Measurements from ENCODE around the gene ARID3C. TPM values are rescaled to one million over a fixed set of nuclear protein-coding genes. Genes with fewer than 3 reads are reported as not detected.
A peak's percentile ranks its signal among the peaks of the same experiment; 100 is the strongest.

ARID3C gene
- total and polyA plus RNA-seq, 11 donors: 0.20 TPM; not detected in 10

GRCh38 chr9:34580358-34580757 lies 48.5 kb downstream of the ARID3C start:
- 72 to 89% (median 81%) methylated on average over 8 of the region's 8 CpGs for WGBS, 4 donors
- no peaks in the 10 kb centered on the region for H3K36me3 ChIP-seq
- no peak overlapping the region for H3K4me3 ChIP-seq
- ATAC-seq: no peak
- peaks cover 0 to 30% (median 10%) of the 10 kb centered on the region in 12 donors for H3K4me1 ChIP-seq
- no peaks in the 10 kb centered on the region for H3K9me3 ChIP-seq
- intact Hi-C loops (cut with DNase I): no loop called here
- no peak overlapping the region for H3K27ac ChIP-seq
- DNase-seq: no peak
- TF ChIP-seq CTCF (IDR thresholded peaks at IDR 0.05) (no peak), POLR2A (IDR thresholded peaks at IDR 0.05) (no peak)
- peaks cover 0 to 62% (median 17%) of the 10 kb centered on the region in 9 donors for H3K27me3 ChIP-seq

GRCh38 chr9:34579808-34580163 lies 49.1 kb downstream of the ARID3C start:
- 85 to 91% (median 87%) methylated on average over 5 of the region's 5 CpGs for WGBS, 4 donors
- no peak overlapping the region for H3K27ac ChIP-seq
- peaks cover 0 to 30% (median 10%) of the 10 kb centered on the region in 12 donors for H3K4me1 ChIP-seq
- TF ChIP-seq POLR2A (IDR thresholded peaks at IDR 0.05) (no peak), CTCF (IDR thresholded peaks at IDR 0.05) (no peak)
- H3K4me3 ChIP-seq: no peak overlapping the region
- ATAC-seq: no peak
- peaks cover 0 to 56% (median 15%) of the 10 kb centered on the region in 9 donors for H3K27me3 ChIP-seq
- no peak for DNase-seq
- H3K36me3 ChIP-seq: no peaks in the 10 kb centered on the region
- no peaks in the 10 kb centered on the region for H3K9me3 ChIP-seq
- intact Hi-C loops (cut with DNase I): no loop called here

DNA sequence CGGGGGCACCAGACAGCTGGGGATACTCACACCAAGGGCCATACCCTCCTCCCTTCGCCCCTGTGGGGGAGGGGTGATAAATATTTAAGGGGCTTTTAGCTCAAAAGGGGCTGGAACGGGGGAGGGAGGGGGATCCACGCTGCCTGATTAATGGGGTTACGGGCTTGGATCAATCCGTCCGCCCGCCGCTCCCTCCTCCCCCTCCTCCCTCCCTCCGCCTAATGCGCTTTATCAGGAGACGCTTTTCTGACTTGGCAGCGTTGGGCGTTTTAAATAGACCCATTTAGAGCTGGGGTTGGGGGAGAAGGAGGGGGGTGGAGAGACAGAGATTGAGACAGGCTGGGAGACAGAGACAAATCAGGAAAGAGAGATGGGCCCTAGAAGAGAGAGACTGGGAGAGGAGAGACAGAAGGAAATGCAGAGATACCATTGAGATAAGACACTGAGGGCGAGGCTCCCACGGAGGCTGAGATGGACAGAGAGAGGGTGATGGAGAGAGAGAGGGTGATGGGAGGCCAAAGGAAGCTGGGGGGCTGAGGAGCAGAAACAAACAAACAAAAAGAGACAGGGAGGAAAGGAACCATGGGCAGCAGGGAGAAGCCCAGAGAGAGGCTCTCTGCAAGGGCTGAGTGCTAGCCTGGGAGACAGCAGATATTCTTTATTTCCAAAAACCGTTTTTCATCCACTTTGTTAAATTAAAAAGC lies 49.6 kb downstream of the ARID3C start:
- Histone ChIP-seq H3K36me3 (no peaks in the 10 kb centered on the region), H3K27me3 (peaks cover 0 to 51% (median 15%) of the 10 kb centered on the region in 9 donors), H3K27ac (no peak overlapping the region), H3K4me3 (no peak overlapping the region), H3K4me1 (peaks cover 0 to 30% (median 10%) of the 10 kb centered on the region in 12 donors), H3K9me3 (no peaks in the 10 kb centered on the region)
- intact Hi-C loops (cut with DNase I): no loop called here
- ATAC-seq: peak; percentile 36 to 73 (median 68)
- WGBS, 4 donors: 15 to 27% (median 18%) methylated on average over 17 of the region's 17 CpGs
- peak in 2 of 5 donors; percentile 49 to 53 for DNase-seq
- TF ChIP-seq CTCF (IDR thresholded peaks at IDR 0.05) (no peak), POLR2A (IDR thresholded peaks at IDR 0.05) (no peak)

GRCh38 chr9:34578241-34579103 lies 50.4 kb downstream of the ARID3C start:
- WGBS, 4 donors: 28 to 30% (median 28%) methylated on average over 25 to 28 of the region's 28 CpGs
- peak overlapping the region in 1 of 12 donors; percentile 5 for H3K27ac ChIP-seq
- H3K27me3 ChIP-seq: peaks cover 0 to 51% (median 15%) of the 10 kb centered on the region in 9 donors
- H3K36me3 ChIP-seq: no peaks in the 10 kb centered on the region
- H3K4me3 ChIP-seq: peak overlapping the region in 10 of 12 donors; percentile 6 to 45 (median 38)
- intact Hi-C loops (cut with DNase I): no loop called here
- H3K9me3 ChIP-seq: no peaks in the 10 kb centered on the region
- DNase-seq (peak in 2 of 5 donors; percentile 36 to 70), ATAC-seq (peak in 3 of 4 donors; percentile 22 to 68 (median 51))
- TF ChIP-seq CTCF (IDR thresholded peaks at IDR 0.05): no peak
- peaks cover 0 to 30% (median 10%) of the 10 kb centered on the region in 12 donors for H3K4me1 ChIP-seq
